DND-41 (cell line): ENCODE measurements around the gene RAB14.

ENCODE experiments used
- ATAC-seq: fragments of 200-7000 bp; cut with Tn5 transposase; 3 replicates; pipeline ENCODE4 v1.9.1; 2021; ENCODE audit warnings: low read depth; ENCODE audit not compliant: insufficient read depth
- DNase-seq: peaks from one replicate; pipeline ENCODE4 v3.0.0-alpha.2; 2020
- H2AFZ ChIP-seq: 2 replicates; pipeline ENCODE4 v1.6.0; 2012; ENCODE audit warnings: low read depth, low read length
- H3K27ac ChIP-seq: 2 replicates; pipeline ENCODE4 v1.5.1; 2012; ENCODE audit warnings: low read length, inconsistent platforms
- H3K27me3 ChIP-seq: fragments of 200-600 bp; sonication (generic); 2 replicates; pipeline ENCODE4 v1.6.0; 2012; ENCODE audit warnings: low read length, mild to moderate bottlenecking, inconsistent platforms; ENCODE audit not compliant: insufficient read depth, poor library complexity
- H3K36me3 ChIP-seq: 2 replicates; pipeline ENCODE4 v1.5.1; 2012; ENCODE audit warnings: low read length, inconsistent platforms; ENCODE audit not compliant: insufficient read depth
- H3K4me1 ChIP-seq: 2 replicates; pipeline ENCODE4 v1.5.1; 2012; ENCODE audit warnings: mild to moderate bottlenecking, low read length; ENCODE audit not compliant: insufficient read depth
- H3K4me2 ChIP-seq: 2 replicates; pipeline ENCODE4 v1.6.0; 2012; ENCODE audit warnings: mild to moderate bottlenecking, moderate library complexity, low read length, inconsistent platforms; ENCODE audit not compliant: insufficient read depth
- H3K4me3 ChIP-seq, 2 experiments: fragments of 200-600 bp in 1 of 2; shearing (Covaris generic) in 1 of 2; 2 replicates each; pipeline ENCODE4 v1.5.1; 2012 to 2016; ENCODE audit warnings: inconsistent platforms in 2 of 2, low read length in 2 of 2, mild to moderate bottlenecking in 2 of 2, low read depth in 1 of 2, moderate library complexity in 1 of 2
- H3K79me2 ChIP-seq: 2 replicates; pipeline ENCODE4 v1.6.0; 2012; ENCODE audit warnings: low read length, inconsistent platforms; ENCODE audit not compliant: insufficient read depth
- H3K9ac ChIP-seq: 2 replicates; pipeline ENCODE4 v1.6.0; 2012; ENCODE audit warnings: low read depth, mild to moderate bottlenecking, inconsistent platforms, low read length, moderate library complexity
- H3K9me3 ChIP-seq: 2 replicates; pipeline ENCODE4 v1.5.1; 2012; ENCODE audit warnings: low read length, moderate library complexity, mild to moderate bottlenecking, inconsistent platforms; ENCODE audit not compliant: insufficient read depth, severe bottlenecking
- H4K20me1 ChIP-seq: 2 replicates; pipeline ENCODE4 v1.6.0; 2012; ENCODE audit warnings: low read length; ENCODE audit not compliant: insufficient read depth
- CTCF ChIP-seq: IDR thresholded peaks from 2 replicates; pipeline ENCODE4 v1.5.1; 2012; ENCODE audit warnings: borderline replicate concordance, low read length, moderate library complexity, mild to moderate bottlenecking; ENCODE audit not compliant: poor library complexity, severe bottlenecking; ENCODE audit errors: extremely low read depth
- EZH2 ChIP-seq: IDR thresholded peaks from 3 replicates; pipeline ENCODE4 v1.6.1; 2012; ENCODE audit warnings: borderline replicate concordance, low read depth, mild to moderate bottlenecking, moderate library complexity, low read length, inconsistent platforms; ENCODE audit not compliant: severe bottlenecking

RAB14 gene

GRCh38 chr9:121184463-121184862 is 17.2 kb downstream of the RAB14 start:
- TF ChIP-seq CTCF, result no peak
- no peak for TF ChIP-seq EZH2
- Histone ChIP-seq H3K79me2 (peaks cover 49% of the 10 kb centered on the region), H3K4me3 (no peak overlapping the region), H3K27ac (no peak overlapping the region), H3K4me2 (no peak overlapping the region), H2AFZ (no peak overlapping the region), H3K9me3 (no peaks in the 10 kb centered on the region), H3K36me3 (peaks cover 63% of the 10 kb centered on the region), H4K20me1 (peaks cover 16% of the 10 kb centered on the region; the same call in 1 of the 2 replicates), H3K9ac (no peak overlapping the region), H3K4me1 (no peaks in the 10 kb centered on the region), H3K27me3 (no peaks in the 10 kb centered on the region)
- DNase-seq (no peak), ATAC-seq (no peak)

- H3K9ac ChIP-seq, result no peak overlapping the region
- no peak for DNase-seq
- H3K4me2 ChIP-seq, result no peak overlapping the region
- H3K79me2 ChIP-seq, result peaks cover 43% of the 10 kb centered on the region
- peaks cover 64% of the 10 kb centered on the region for H3K36me3 ChIP-seq
- H3K9me3 ChIP-seq, result no peaks in the 10 kb centered on the region
- no peak overlapping the region for H2AFZ ChIP-seq
- no peak for ATAC-seq
- no peak overlapping the region for H3K27ac ChIP-seq
- H3K4me3 ChIP-seq, result no peak overlapping the region
- H3K27me3 ChIP-seq, result no peaks in the 10 kb centered on the region
- TF ChIP-seq CTCF (no peak), EZH2 (no peak)
- peaks cover 14% of the 10 kb centered on the region; the same call in 1 of the 2 replicates for H4K20me1 ChIP-seq
- no peaks in the 10 kb centered on the region for H3K4me1 ChIP-seq
Measured at GRCh38 chr9:121183666-121184423, 17.8 kb downstream of the RAB14 start.

- H3K27me3 ChIP-seq, result no peaks in the 10 kb centered on the region
- H3K27ac ChIP-seq, result no peak overlapping the region
- no peak for DNase-seq
Measured at GRCh38 chr9:121182989-121183388, 18.7 kb downstream of the RAB14 start.

More at GRCh38 chr9:121182989-121183388, 18.7 kb downstream of the RAB14 start:
- TF ChIP-seq CTCF, result no peak
- no peak for TF ChIP-seq EZH2
- Histone ChIP-seq H3K36me3 (peaks cover 73% of the 10 kb centered on the region), H3K9me3 (no peaks in the 10 kb centered on the region), H3K79me2 (peaks cover 34% of the 10 kb centered on the region), H3K9ac (no peak overlapping the region), H3K4me3 (no peak overlapping the region), H3K4me1 (no peaks in the 10 kb centered on the region), H2AFZ (no peak overlapping the region), H3K4me2 (no peak overlapping the region), H4K20me1 (peaks cover 14% of the 10 kb centered on the region; the same call in 1 of the 2 replicates)
- ATAC-seq, result no peak
